Thyroid gland (tissue), 4 donors: ENCODE measurements around the gene PPBP. TPM values are rescaled to one million over a fixed set of nuclear protein-coding genes. Genes with fewer than 3 reads are reported as not detected.

Experiments used
- DNase-seq, 2 donors: peaks; one replicate each; pipeline ENCODE4 v3.0.0-alpha.2; 2019
- H3K27ac ChIP-seq, 3 donors: fragments of 200-600 bp; sonication (generic); 1 replicate in 2 of 3; 2 replicates in 1 of 3; pipeline ENCODE4 v1.5.1; 2016 to 2019; ENCODE audit warnings: mild to moderate bottlenecking in 1 of 3, moderate library complexity in 1 of 3
- H3K27me3 ChIP-seq: fragments of 200-600 bp; sonication (generic); one replicate; pipeline ENCODE4 v1.5.1; 2019
- H3K36me3 ChIP-seq, 2 donors: fragments of 200-600 bp; sonication (generic); one replicate each; pipeline ENCODE4 v1.5.1; 2016 to 2019
- H3K4me1 ChIP-seq, 2 donors: fragments of 200-600 bp; sonication (generic); one replicate each; pipeline ENCODE4 v1.5.1; 2017 to 2019
- H3K4me3 ChIP-seq, 3 donors: fragments of 200-600 bp; sonication (generic); replicated peaks in 1 of 3; 1 replicate in 2 of 3; 2 replicates in 1 of 3; pipeline ENCODE4 v1.5.1; 2016; ENCODE audit warnings: mild to moderate bottlenecking in 1 of 3
- H3K9me3 ChIP-seq: fragments of 200-600 bp; sonication (generic); one replicate; pipeline ENCODE4 v1.5.1; 2017
- CTCF ChIP-seq, 6 experiments: fragments of 200-600 bp in 3 of 6; fragments of 450-650 bp in 3 of 6; sonication (generic) in 3 of 6; IDR thresholded peaks; one replicate each; pipeline ENCODE4 v1.5.1; 2016 to 2019; ENCODE audit warnings: antibody characterized with exemption in 6 of 6, mild to moderate bottlenecking in 2 of 6, inconsistent platforms in 1 of 6, moderate library complexity in 1 of 6
- POLR2A ChIP-seq, 2 donors: fragments of 450-650 bp; IDR thresholded peaks; one replicate each; pipeline ENCODE4 v1.6.1; 2017; ENCODE audit warnings: antibody characterized with exemption in 2 of 2, mild to moderate bottlenecking in 2 of 2, moderate library complexity in 1 of 2
- whole genome bisulfite sequencing, 2 donors: methylation state at CpG; one replicate each; pipeline ENCODE4 v1.1.5; 2017; 5-methylcytosine and 5-hydroxymethylcytosine counted together
- intact Hi-C: fragments of 100-400 bp; cut with DNase I; formaldehyde crosslinking; loops from one replicate; pipeline ENCODE4 v1.15.1; 2023
- total RNA-seq, 4 donors: library from RNA; depleted of rRNA; stranded (reverse); fragments of >200 nt; gene quantifications; one replicate each; pipeline ENCODE4 v1.2.3, GENCODE V29; 2016

Gene PPBP
- total RNA-seq, 4 donors from 2014 or later = 1.3 to 1.5 (median 1.3) TPM; not detected in 1

DNA sequence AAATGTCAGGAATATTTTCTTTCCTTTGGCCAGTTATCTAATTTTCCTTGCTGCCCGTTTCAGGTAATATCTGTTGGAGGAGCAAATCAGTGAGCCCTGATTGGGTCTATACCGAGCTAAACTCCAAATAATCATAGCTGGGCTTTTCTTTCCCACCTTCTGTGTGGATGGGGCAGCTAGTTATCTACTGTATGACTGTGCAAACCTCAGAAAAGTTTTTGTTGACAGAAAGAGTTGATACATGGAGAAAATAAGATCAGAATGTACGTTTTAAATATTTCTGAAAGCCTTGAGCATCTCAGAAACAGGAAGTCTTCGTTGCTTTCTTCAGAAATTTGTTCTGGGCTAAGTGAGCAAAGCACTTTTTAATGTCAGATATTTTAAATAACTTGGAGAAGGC, 16.7 kb upstream of the PPBP start:
- Histone ChIP-seq H3K9me3 (no peaks in the 10 kb centered on the region), H3K4me1 (no peaks in the 10 kb centered on the region), H3K36me3 (no peaks in the 10 kb centered on the region), H3K27me3 (no peaks in the 10 kb centered on the region), H3K27ac (no peak overlapping the region), H3K4me3 (no peak overlapping the region)
- 71 to 75% methylated on average over 4 of the region's 4 CpGs for WGBS, 2 donors
- DNase-seq = no peak
- no peak for TF ChIP-seq POLR2A (IDR thresholded peaks at IDR 0.05)
- no peak for TF ChIP-seq CTCF (IDR thresholded peaks at IDR 0.05)
- intact Hi-C loops = no loop called here

- no peak for TF ChIP-seq POLR2A (IDR thresholded peaks at IDR 0.05)
- TF ChIP-seq CTCF (IDR thresholded peaks at IDR 0.05) = no peak
Measured at GRCh38 chr4:74000301-74000700, 12.3 kb upstream of the PPBP start.

DNA sequence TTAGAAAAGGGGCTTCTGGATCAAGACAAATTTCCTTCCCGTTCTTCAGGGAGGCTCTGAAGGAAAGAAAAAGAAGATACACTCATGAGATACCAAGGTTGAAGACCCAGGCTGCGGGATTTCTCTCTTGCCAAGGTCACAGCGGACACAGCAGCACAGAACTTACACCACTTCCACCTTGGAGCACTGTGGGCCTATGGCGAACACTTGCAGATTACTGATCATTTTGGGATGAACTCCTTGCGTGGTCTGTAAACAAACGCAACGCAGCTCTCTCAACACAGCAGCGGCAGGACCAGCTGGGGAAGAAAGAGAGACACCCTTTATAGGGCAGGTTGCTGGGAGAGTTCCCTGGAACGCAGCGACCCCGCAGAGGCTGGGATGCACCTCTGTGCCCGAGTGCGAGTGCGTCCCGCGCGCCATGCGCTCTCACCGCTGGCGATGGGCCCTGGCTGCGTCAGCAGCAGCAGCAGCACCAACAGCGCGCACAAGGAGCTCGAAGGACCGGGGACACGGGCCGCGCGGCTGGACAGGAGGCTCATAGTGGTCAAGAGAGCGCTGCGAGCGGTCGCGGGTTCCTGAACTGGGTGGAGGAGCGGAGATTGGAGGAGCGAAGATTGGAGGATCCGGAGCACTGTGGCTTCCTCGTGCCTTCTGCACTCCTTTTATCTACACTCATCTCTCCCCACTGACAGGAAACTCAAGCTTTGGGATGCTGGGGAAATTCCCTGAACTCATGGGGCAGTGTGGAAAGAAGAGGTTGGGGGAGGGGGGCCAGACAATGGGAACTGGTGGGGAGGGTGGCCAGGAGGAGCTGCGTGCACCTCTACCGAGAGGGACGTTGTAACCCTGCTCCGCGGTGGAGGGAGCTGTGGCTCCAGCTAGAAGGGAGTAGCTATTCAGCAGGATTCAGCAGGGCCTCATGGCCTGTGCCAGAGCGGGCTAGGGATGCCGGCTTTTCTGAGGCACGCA, 10.3 kb upstream of the PPBP start, which contains the start of gene CXCL5:
Gene CXCL5, minus strand, starts transcription at position 638 of the 972 bp plus-strand sequence. Its CDS starts 96 bp downstream, at position 542.
- TF ChIP-seq POLR2A (IDR thresholded peaks at IDR 0.05) = no peak
- TF ChIP-seq CTCF (IDR thresholded peaks at IDR 0.05) = no peak
- intact Hi-C loops = no loop called here
- Histone ChIP-seq H3K36me3 (no peaks in the 10 kb centered on the region), H3K27ac (no peak within 1 kb of the TSS), H3K9me3 (no peaks in the 10 kb centered on the region), H3K4me3 (no peak within 1 kb of the TSS), H3K4me1 (peaks cover 0 to 6% of the 10 kb centered on the region in 2 donors), H3K27me3 (no peaks in the 10 kb centered on the region)
- 11 to 12% methylated on average over 24 to 46 of the region's 46 CpGs for WGBS, 2 donors
- DNase-seq = peak in 1 of 2 donors; percentile 10

More at GRCh38 chr4:74000301-74000700, 12.3 kb upstream of the PPBP start:
- Histone ChIP-seq H3K9me3 (no peaks in the 10 kb centered on the region), H3K4me1 (peaks cover 0 to 6% of the 10 kb centered on the region in 2 donors), H3K27ac (no peak overlapping the region), H3K36me3 (no peaks in the 10 kb centered on the region), H3K27me3 (no peaks in the 10 kb centered on the region), H3K4me3 (no peak overlapping the region)
- WGBS, 2 donors = 85 to 88% methylated on average over 6 of the region's 6 CpGs
- no peak for DNase-seq
- intact Hi-C loops = no loop called here

DNA sequence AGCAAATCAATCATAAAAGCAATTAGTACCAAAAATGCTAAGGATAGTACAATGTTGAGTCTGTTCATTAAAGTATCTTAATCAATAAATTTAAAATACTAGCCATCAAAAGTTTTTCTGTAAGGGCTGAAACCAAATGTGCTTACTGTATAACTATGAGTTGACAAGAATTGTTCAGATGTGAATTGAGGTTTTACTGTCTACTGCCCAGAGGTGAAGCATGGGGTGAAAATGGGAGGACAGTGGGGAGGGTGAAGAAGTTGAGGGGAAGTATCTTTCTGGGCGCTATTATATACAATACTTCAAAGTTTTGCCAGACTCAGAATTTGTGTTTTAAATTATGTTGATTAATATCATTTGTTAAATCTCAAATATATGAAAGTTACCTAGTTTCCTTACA, 4.1 kb upstream of the PPBP start:
- no peaks in the 10 kb centered on the region for H3K27me3 ChIP-seq
- TF ChIP-seq POLR2A (IDR thresholded peaks at IDR 0.05) (no peak), CTCF (IDR thresholded peaks at IDR 0.05) (no peak)
- 0 to 2% methylated on average over 1 of the region's 1 CpG for WGBS, 2 donors
- no peaks in the 10 kb centered on the region for H3K9me3 ChIP-seq
- no peak for DNase-seq
- intact Hi-C loops = no loop called here
- no peak overlapping the region for H3K27ac ChIP-seq
- H3K36me3 ChIP-seq = no peaks in the 10 kb centered on the region
- H3K4me1 ChIP-seq = no peaks in the 10 kb centered on the region
- no peak overlapping the region for H3K4me3 ChIP-seq

DNA sequence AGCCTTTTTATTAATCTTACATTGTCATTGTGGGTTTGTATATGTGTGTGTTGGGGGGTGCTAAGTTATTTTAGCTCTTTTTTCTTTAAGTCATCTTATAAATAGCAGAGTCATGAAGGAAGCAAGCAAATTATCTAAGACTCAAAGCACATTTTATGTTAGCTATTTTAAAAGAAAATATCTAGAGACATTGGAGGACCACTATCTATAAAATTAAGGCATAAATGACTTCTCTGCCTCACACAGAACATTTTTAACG, 3.7 kb upstream of the PPBP start:
- DNase-seq = no peak
- intact Hi-C loops = no loop called here
- Histone ChIP-seq H3K9me3 (no peaks in the 10 kb centered on the region), H3K36me3 (no peaks in the 10 kb centered on the region), H3K27ac (no peak overlapping the region), H3K4me3 (no peak overlapping the region), H3K4me1 (no peaks in the 10 kb centered on the region), H3K27me3 (no peaks in the 10 kb centered on the region)
- TF ChIP-seq CTCF (IDR thresholded peaks at IDR 0.05) = no peak
- TF ChIP-seq POLR2A (IDR thresholded peaks at IDR 0.05) = no peak
- 92 to 100% methylated on average over 1 of the region's 1 CpG for WGBS, 2 donors
